GM18520 (cell line): ENCODE data around the gene ANKRA2.
"Not testable (repeated sequence)": the region's sequence is repeated elsewhere in the genome, so short reads cannot be mapped to it uniquely, and the experiment has no call there.

ENCODE experiments used
- ATAC-seq: cut with Tn5 transposase; IDR thresholded peaks from one replicate; pipeline ENCODE4 v1.9.1; 2021; ENCODE audit not compliant: unreplicated experiment

ANKRA2 gene

DNA sequence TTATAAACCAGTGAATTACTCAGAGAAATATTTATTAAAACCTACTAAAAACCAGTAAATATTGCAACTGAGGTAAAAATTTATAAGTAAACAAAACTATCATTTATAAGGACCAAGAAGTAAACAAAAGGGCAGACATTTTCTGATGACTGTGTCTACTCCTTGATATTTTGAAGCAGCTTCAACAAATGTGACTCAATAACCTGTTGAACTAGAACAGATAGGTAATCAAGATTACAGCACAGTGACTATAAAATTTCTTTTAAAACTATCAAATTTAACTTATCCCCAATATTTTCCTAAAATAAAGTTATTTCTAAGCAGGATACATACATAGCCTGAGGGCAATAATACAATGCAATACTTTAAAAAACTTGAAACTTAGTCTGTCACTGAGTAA is 12.8 kb downstream of the ANKRA2 start:
- no peak for ATAC-seq

DNA sequence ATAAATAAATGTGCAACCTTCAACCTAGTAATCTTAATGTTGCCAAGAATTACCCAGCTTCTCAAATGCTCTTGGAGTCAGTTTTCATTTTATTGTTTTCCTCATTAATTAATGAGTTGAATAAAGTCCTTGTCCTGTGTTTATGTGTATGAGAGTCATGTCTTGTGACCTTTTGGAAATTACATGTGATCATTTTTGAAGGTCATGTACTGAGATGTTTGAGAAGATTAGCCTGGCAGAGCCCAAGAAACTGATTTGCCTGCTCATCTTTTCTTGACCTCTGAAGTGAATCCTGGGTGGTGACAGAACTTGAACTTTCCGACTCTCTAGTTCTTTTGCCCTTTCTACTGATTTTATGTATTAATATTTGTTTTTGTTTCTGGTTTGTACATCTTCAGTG is 15.4 kb downstream of the ANKRA2 start:
- no peak for ATAC-seq

DNA sequence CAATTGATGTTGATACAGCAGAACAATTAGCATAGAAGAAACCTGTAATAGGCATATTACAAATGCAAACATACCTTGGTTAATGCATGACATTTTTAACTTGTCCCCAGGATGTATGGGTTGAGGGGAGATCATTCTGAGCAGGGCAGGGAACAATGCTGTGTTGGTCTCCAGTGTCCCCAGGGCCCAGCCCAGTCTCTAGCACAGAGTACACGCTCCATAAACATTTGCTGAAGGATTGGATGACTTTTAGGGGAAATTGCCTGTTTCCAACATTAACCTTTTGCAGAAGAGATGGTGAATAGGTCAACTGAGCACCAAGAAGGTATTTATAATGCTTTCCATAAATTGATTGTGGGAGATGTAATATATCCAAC is 20.0 kb downstream of the ANKRA2 start:
- no peak for ATAC-seq

DNA sequence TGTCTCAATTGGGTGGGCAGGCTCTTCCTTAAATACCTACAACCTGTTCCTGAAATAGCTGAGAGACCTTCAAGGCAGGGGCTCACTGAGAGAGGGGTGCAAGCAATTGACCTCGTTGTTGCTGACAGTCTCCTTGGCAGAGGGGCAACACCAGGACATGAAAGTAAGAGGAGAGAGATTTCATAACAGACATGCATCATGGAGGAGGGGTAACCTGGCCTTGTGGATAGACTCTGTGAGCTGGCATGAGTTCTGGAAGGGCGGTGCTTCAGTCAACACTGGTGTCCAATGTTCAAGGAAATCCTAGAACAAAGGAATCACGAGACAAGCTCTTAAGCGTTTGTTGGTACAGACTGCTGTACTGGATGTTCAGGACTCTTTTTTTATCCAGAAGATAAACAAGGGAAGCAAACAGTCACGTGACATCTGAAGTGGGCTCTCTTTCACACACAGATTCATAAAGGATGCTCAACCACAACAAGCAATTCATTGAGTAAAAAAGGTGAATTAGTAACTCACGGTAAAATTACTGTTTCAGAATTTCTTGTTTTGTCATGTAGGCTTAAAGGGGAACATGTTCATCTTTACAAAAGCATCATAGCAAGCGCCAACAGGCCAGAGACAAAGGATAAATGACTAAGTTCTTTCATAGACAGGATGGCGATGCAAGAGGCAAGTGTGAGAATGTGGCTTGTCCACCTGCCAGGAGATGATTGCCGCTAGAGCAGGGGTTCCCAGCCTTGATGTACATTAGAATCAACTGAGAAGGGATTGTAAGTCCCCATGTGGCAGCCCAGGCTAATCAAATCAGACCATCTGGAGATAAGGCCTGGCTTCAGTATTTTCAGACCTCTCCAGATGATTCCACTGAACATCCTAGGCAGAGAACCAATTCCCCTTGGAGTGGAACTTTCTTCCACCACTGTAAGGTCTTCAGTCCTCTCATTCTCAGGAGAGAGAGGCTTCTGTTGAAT is 20.7 kb downstream of the ANKRA2 start:
- ATAC-seq = no peak

DNA sequence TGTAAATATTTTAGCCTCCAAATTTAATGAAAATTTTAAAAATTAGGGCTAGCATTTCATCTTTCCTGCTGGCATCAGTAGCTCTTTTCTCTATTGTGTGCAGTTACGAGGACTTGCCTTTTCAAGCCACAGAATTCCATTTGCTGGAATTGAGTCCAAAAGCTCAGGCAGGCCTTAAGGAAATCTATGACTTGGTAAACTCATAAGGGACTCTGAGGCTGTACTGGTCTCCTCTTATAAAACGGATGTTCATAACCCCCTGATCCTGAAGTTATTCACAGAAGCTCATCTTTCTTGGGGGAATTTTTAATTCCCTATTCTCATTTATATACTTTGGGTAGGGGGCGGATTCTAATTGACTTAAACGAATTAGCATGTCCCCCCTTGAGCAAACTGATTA is 23.4 kb downstream of the ANKRA2 start:
- no peak for ATAC-seq

DNA sequence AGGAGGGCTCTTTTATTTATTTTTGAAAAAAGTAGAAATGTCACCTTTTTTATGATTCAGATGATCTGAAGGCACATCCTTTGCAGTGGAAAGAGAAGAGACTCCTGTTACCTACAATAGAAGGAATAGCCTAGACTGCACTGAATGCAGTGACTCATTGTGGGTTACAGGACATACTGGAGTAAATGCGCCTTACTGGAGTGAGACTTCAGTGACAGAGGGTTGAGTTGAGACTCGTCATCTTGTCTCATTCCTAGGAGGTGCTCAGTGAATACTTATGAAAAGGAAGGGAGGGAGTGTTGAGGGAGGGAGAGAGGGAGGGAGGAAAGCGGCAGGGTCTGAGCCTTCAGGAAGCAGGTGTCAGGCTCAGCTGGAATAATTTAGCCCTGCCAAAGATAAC is 25.2 kb downstream of the ANKRA2 start:
- ATAC-seq = no peak

DNA sequence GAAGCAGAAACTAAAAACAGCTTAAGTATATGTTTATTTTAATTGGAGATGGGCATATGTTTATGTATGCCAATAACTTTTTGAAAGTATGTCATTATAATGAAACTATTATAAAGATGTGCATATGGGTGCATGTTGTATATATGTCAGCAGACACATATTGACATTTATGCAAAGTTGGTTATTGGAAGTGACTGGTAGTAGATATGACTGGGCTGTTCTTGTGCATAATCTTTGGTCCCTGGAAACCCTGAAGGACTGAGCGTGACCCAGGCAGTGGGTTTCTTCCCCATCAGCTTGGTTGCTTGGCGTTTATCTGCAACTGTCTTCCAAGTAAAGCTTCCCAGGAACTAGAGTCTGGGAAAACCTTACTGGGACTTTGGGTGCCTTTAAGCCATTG is 25.7 kb downstream of the ANKRA2 start:
- ATAC-seq = no peak

DNA sequence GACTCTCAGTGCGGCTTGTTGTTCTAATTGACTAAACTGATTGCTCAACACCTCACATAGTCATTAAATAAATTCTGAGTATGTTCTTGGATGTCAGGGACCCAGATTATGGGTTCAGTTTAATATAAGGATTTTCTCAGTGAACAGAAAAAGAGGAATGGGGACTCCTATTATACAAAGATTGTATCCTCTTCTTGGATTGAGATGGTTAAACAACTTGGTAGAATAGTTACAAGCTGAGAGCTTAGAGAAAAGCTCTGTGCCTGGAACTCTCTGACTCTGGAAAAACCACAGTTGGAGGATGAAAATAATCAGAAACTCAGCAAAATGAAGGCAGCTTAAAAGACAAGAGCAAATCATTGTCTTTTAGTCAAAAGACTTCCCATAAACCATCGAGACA is 30.5 kb downstream of the ANKRA2 start:
- ATAC-seq = no peak

DNA sequence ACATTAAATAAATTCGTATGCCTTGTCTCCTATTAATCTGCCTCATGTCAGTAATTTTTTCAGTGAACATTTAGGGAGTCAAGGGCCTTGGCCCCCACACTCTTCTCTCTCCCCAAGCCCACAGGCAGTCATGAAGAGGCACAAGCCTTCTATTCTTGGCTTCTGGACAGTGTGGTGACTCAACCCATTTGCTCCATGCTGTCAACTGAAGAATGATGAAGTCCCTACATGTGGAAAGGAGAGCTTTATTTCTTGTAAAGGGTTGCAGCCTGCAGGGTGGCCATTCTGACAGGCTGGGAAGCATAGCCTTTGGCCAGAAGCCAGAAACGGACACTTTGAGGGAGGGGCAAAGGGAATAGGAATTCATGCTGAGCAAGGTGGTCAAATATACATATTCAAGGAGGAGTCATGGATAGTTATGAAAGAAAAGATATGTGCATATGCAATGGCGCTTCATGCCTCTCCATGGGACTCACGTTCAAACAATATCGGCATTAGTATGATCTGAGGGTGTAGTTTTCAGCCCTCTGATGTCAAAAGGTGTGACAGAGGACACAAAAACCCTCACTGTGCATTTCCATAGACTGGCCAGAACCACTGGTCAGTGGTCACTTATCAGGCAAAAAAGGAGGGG is 31.3 kb downstream of the ANKRA2 start:
- no peak for ATAC-seq

DNA sequence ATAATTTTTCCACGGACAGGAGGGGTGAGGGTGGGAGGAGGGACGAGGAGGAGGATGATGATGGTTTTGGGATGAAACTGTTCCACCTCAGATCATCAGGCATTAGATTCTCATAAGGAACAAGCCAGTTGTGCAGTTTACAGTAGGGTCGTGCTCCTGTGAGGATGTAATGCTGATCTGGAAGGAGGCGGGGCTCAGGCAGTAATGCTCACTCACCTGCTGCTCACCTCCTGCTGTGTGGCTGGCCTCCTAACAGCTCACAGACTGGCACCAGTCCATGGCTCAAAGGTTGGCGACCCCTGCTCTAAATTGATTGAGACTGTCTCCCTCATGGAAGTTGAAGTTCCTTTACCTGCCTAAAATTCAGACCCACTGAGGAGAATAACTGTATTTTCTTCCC is 33.2 kb downstream of the ANKRA2 start:
- ATAC-seq = no peak

DNA sequence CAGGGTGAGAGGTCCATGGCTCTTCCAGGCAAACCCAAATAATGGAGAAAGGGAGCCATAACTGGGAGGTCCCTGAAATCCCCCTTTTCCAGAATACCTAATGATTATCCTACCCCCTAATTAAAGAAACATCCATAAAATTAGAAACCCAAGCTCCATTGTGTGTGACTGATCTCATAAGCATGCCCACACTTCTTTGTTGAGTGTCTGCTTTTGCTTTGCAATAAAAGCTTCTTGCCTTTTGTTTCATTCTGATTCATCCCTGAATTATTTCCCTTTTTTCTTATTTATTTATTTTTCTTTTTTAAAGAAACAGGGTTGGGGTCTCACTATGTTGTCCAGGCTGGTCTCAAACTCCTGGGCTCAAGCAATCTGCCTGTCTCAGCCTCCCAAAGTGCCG is 34.1 kb downstream of the ANKRA2 start:
- ATAC-seq = no peak

DNA sequence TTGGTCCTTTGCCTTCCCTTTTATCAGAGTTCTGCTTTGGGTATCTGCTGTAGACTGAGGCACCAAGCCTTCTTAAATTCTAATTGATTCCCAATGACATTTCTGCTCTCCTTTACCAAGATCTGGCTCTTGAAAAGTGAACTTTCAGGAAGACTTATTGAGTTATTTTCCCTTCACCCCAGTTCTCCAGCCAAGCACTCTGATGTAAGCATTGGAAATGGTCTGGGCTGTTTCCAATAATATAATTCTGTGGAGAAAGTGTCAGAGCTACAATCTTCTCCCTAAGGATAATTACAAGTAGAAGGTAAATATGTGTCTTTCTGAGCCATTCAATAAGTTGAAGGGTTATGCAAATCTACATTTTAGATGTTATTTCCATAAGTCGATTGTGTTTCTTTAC is 36.4 kb downstream of the ANKRA2 start:
- ATAC-seq = no peak

DNA sequence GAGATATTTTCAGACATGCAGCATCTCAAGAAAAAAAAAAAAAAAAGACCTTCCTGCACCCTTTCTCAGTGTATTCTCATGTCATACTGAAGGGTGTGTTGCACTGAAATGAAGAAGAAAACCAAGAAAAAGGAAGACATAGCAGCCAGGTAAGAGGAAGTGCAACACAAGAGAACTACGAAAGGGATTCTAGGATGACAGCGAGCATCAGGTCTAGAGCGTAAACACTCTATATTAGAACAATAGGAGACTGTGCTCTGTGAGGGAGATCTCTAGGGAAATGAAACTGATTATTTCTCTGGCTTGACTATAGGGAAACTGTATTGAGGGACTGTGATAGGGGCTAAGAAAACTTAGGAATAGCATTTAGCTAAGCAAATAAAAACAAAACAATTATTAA is 37.2 kb downstream of the ANKRA2 start:
- ATAC-seq = no peak

DNA sequence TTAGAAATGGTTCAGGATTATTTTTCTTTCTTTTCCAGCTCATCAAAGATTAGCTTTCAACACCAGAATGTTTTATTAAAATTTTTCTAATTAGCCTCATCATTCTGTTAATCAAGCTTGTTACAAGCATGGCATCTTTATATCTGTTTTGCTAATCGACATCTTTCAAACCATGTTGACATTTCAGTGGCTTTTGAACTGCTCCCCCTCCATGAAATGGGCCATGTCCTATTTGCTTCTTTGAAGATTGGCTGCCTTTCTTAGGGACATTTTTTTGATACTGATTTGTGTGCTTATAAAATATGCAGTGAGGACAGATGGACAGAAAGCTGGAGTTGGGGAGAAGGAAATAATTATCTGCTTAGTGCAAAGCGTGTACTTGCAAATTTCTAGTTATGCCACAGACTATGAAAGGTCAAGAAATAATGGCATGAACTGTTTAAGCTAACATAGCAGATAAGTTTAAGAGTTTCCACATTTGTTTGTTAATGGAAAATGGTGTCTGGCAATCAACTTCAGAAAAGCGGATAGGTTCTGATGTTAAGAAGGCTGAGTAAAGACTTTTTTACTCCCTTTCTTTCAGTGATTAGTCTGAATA is 39.7 kb downstream of the ANKRA2 start:
- no peak for ATAC-seq

DNA sequence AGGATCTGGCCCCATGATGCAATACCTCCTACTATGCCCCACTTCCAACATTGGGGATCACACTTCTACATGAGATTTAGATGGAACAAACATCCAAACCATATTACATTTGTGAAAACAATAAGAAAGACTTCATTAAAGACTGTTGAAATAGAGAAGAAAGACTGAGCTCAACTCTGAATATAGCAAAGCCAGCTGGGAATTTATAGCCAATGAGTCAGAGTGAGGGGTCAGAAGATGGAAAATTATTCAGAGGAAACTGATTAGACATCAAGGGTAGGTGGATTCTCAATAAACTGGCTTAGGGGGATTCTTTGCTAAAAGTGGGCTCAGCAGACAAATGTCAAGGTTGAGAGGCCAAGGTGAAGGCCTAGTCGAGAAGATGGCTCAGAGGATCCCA is 41.6 kb downstream of the ANKRA2 start:
- ATAC-seq = no peak

DNA sequence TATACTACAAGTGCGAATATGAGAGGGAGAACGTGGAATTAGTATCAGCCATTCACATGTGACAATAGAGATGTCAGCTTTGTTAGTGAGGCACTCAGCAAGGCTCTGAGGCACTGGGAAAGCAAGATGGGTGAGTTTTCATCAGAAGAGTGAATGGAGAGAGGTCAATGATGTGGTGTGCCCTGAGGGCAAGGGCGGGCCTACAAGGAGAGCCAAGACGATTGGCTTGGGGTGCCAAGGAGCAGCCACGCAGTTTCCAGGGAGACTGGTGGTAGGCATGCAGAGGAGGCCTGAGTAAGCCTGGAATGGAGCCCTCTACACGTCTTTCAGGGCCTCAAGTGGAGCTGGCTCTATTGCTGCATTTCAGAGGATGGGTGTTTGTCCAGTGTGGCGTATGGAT is 42.5 kb downstream of the ANKRA2 start:
- ATAC-seq = no peak

DNA sequence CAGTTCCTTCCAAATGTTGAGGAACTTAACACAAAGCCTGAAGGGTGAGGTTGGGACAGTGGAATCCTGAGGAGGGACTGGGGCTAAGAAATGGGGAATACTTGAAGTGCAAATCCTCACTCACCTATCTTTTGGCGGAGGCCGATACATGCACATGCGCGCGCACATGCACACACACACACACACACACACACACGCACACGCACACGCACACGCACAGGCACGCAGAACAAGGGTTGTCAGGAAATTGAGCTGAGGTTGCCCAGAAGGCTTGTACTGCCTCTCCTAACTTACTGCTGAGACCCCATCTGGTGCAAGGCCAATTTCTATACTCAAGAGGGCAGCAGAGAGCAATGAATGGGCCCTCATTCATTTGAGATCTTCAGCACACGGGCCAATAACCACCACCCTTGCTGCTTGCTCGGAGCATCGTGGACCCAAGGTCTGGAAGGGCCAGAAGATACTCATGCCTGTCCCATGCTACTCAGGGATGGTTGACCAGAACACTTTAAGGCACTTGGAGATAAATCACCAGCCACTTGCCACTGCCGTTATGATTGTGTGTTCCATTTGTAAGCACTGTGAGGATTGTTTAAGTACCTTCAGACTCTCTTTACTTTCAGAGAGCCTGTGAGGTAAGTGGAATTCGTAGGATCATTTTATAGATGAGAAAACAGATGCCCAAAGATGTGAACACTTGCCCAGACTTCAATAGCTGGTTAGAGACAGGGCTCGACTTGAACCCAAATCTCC is 45.7 kb downstream of the ANKRA2 start:
- no peak for ATAC-seq

DNA sequence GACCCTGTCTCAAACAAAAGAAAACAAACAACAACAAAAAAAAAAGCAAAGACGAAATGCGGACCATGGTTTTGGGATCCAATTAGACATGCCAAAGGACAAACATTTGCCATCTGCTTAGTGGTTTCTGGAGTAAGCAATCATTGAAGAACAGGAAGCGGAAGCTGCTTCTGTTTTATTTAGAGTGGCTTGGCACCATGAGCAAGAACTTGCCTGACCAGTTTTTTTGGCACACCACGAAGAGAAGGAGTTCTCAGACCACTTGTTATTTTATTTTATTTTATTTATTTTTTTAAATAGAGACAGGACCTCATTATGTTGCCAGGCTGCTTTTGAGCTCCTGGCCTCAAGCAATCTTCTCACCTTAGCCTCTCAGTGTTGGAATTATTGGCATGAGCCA is 50.2 kb downstream of the ANKRA2 start:
- no peak for ATAC-seq

DNA sequence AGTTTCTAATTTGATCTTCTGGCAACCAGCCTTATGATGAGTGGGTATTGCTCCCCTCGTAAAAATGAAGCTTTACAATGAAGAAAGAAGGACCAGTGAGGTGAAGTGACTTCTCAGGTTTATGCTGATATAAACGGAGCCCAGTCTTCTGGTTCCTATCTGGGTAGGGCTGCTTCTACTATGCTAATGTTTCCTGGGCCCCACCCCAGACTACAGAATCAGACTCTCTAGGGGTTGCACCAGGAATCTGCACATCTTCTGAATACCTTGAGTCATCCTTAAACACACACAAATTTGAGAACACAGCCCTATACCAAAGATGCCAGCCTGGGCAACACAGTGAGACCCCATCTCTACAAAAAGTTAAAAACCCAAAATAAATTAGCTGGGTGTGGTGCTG is 51.0 kb downstream of the ANKRA2 start:
- no peak for ATAC-seq

DNA sequence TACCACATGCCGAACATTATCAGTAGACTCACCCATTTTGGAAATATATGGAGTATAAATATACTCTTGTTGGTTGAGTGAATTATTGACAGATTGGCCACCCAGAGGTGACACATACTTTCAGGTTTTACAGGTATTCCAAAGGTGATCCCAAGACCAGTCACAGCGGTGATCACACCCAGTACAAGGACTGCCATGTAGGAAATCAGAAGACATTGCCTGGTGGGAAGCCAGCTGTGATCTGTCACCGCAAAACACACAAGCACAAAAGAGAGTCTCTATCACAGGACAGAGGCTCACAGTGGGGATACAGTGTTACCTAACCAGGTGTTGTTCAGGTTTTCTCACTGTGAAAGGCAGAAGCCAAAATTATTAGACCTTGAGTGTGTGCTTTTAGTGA is 51.4 kb downstream of the ANKRA2 start:
- no peak for ATAC-seq

DNA sequence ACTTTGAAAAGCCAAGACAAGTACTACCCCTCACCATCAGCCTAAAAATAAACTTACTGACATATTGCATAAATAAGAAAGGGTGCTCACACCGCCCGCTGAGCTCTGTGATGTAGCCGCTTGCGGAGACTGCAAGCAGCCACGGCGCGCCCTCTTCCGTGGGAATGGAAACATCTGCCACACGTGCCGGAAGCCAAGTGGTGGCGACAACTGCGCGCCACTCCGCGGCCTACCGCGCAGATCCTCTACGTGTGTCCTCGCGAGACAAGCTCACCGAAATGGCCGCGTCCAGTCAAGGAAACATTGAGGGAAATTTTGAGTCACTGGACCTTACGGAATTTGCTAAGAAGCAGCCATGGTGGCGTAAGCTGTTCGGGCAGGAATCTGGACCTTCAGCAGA is 56.9 kb downstream of the ANKRA2 start:
- ATAC-seq = not testable (repeated sequence)
